Measurements from ENCODE around the gene PVALEF.
A peak's percentile ranks its signal among the peaks of the same experiment; 100 is the strongest.
"Not testable (repeated sequence)": the region's sequence is repeated elsewhere in the genome, so short reads cannot be mapped to it uniquely, and the experiment has no call there.

Gene PVALEF

DNA sequence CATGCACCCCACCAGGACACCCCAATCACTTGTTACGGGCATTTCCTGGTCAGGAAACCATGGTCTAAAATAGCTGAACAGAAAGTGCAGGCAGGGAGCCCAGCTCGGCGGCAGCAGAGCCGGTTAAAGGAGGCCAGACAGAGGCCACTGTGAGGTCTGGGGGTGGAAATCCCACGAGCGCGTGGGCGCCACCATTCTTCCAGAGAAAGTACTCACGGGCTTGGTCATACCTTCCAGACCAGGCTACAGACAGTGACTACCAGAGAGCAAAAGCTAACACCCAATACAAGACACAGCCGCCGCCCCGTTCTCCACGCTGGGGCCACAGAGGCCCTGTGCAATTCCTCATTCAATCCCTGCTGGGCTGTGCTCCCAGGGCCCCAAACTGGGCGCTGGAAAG is 45.6 kb downstream of the PVALEF start:
- no peak for DNase-seq (ENCODE audit: low read depth in 2 of 3, low spot score in 1 of 3)

DNA sequence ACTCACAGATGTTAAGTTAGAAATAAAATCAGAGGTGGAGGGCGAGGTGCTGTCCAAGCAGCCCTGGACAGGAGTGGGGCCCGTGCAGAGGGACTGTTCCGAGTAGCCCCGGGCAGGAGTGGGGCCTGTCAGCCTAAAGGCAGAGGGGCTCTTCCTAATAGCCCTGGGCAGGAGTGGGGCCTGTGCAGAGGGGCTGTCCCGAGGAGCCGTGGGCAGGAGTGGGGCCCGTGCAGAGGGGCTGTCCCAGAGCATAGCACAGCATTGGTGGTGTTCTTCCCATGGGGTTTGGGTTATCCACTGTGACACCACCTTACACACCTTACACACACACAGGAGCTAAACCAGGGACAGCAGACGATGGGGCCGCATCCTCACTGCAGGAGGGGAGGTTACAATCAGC is 47.1 kb downstream of the PVALEF start:
- no peak for DNase-seq (ENCODE audit: low read depth in 2 of 3, low spot score in 1 of 3)

DNA sequence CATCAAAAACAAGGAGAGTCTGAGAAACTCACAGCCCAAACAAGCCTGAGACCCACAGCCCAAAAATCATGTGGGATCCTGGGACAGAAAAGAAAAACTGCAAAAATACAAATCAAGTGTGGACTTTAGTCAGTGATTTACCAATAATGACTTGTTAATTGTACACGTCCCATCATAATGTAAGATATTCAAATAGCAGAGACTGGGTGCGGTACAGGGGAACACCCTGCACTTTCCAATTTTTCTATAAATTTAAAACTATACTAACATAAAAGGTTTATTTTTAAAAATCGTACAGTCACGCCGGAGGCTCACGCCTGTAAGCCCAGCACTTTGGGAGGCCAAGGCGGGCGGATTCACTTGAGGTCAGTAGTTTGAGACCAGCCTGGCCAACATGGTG is 48.7 kb downstream of the PVALEF start:
- DNase-seq (ENCODE audit: low read depth in 2 of 3, low spot score in 1 of 3), result no peak

DNA sequence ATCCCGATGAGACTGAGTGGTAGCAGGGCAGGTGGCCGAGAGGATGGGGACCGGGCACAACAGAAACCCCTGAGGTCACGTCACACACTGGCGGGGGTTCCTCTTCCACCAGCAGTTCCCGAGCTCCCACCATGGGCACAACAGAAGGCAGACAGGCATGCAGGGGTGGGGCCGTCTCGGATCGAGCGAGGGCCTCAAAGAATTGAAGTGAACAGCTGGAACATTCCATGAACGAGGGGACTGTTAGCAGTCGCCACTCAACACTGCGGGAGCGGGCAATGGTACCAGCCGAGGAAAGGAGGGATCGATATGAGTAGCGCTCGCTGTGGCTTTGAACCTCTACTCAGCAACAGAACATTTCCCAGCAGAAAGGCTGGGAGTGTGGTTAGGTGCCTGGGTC is 52.2 kb downstream of the PVALEF start:
- DNase-seq (ENCODE audit: low read depth in 2 of 3, low spot score in 1 of 3), result no peak

DNA sequence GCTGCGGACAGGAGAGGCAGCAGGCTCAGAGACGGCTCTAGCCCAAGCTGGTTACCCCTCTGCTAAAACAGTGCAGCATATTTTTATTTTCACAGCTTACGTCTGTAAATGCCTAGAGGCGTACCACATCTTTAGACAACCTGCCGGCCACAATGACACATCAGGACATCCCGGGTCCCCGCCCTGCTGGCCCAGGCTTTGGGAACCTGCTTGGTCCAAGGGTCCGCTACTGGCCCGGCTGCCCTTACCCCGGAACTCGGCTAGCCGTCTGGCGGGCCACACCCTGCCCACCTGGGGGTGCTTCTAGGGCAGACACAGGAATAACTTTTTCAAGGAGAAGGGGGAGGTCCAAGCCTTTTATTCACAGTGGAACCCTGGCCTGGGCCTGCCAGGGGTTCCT is 53.2 kb downstream of the PVALEF start:
- no peak for DNase-seq (ENCODE audit: low read depth in 2 of 3, low spot score in 1 of 3)

DNA sequence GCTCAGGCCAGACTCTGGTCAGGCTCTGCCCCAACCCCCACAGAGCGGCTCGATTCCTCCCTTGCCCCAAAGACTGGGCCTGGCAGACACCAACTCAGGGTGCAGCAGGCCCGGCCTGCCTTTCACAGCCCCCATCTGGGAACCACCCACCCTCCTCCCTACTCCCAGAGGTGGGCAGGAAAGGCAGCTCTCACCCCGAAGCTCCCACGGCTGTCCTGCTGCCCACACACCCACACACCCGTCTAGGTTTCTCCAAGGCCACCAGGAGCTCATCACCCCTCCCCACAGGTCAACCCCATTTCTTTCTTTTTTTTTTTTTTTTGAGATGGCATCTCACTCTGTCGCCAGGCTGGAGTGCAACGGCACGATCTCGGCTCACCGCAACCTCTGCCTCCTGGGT is 53.7 kb downstream of the PVALEF start:
- no peak for DNase-seq (ENCODE audit: low read depth in 2 of 3, low spot score in 1 of 3)

DNA sequence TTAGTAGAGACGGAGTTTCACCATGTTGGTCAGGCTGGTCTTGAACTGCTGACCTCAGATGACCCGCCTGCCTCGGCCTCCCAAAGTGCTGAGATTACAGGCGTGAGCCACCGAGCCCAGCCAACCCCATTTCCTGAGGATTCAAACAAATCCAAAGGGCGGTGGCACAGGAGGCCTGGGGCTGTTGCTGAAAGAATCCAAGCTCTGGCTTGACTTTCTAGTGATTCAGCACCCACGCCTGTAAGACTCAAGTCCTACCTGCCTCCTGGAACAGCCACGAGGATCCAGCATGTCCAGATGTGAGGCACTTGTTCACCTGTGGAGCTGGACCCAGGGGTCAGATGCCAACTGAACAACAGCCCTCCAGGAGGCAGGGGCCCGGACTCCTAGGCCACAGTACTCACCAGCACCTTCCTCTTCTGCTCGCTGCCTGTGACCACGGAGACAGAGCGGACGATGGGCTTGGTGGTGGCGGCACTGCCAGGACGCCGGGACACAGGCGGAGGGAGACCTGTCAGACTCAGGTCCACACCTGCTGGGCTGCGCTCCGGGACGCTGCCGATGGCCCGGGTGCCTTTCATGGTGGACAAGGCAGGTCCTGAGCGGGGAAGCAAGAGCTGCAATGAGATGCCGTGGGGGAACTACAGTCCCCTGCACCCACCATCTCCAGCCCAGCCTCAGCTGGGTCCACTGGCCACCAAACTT is 54.3 kb downstream of the PVALEF start:
- DNase-seq (ENCODE audit: low read depth in 2 of 3, low spot score in 1 of 3), result no peak

DNA sequence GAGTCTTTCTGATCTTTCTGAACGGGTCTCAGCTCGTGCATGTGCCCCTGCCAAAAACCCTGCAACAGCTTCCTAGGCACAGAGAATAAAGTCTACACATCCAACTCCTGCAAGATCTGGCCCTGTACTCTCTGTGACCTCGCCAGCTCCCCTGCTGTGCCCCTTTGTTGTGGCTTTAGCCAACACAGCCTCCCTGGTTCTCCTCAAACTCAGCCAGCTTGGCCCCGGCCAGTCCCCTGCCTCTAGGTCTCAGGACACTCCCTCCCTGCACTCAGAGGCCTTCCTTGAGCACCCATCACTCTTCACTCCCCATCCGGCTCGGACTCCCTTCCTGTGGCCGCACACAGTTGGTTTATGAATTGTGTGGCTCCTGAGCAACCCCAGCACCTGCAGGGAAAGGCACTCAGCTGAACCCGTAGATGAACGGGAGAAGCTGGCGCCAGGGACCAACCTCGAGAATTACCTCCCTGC is 56.1 kb downstream of the PVALEF start:
- DNase-seq (ENCODE audit: low read depth in 2 of 3, low spot score in 1 of 3), result no peak

DNA sequence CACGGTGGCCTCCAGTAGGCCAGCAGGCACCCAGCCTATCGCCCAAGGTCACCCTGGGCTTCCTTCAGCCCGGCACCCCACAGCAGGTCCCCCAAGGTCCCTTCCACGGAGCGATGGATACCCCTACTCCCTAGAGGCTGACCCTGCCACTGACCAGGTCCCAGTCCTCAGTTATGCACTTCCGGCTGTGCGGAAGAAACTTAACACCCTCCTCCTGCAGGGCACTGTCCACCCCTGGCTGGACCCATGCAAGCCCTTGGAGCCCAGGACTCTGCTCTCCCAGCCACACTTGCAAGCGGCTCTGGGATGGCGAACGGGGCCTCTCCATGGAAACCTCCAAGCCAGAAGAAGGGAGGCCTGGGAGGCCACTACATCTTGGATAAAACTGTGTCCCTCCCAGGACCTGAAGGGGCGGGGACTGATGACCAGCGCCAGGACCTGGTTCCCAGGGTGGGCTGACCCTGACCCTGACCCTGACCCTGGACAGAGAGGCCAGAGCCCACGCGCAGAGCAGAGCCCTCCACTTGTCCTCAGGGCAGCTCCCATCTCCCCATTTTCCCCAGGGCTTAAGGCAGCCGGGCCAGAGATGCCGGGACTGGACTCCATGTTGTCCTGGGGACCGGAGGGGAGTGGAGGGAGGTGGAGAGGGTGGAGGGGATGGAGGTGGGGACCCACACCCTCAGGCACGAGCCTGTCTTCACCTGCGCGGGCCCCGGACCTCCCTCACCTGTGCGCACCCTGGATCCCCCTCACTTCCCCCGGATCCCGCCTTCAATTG is 56.7 kb downstream of the PVALEF start:
- no peak for DNase-seq (ENCODE audit: low read depth in 2 of 3, low spot score in 1 of 3)

DNA sequence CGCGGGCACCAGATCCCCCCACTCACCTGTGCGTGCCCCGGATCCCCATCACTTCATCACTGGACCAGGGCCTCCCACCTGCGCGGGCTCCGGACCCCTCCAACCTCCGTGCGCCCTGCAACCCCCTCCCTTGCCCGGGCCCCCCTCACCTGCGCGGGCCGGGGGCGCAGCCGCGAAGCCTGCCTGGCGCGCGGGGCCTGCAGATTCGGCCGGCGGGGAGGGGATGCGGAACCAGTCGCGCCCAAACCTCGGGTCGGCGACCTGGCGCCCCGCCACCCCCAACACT is 57.3 kb downstream of the PVALEF start:
- DNase-seq (ENCODE audit: low read depth in 2 of 3, low spot score in 1 of 3), result no peak

DNA sequence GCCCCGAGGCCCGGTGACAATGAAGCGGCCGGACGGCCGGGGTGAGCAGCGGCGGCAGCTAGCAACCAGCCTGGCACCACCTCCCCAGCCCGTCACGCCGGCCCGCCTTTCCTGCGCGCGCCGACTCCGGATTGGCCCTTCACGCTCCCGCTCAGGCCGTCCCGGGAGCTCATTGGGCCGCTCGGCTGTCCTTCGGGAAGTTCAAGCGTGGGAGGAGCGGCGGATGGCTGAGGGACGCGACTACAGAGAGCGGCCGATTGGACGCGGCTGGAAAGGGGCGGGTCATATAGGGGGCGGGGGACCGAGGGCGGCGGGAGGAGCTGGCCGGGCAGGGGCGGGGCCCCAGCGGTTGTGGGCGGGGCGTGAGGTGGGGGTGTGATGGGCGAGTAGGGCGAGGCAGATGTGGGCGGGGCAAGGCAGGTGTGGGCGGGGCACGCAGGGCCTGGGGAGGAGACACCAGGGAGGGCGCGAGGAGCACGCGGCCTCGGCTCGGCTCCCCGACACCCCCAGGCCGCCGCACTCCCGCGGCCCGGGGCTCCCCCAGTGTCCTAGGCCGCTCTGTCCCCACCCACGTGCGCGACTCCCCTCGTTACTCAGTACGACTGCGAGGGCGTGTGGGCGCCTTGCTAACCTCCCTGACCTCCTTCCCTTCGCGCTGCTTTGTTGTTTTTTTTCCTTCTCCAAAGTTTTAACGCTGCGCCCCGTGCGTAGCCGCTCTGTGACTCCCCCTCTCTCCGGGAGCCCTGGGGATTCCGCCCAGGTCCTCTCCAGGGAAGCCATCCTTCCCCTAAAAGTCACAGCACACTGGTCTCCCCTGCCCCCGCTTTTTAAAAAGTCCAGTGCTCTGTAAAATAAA is 57.8 kb downstream of the PVALEF start, which contains the start of gene CEP131:
CEP131 (minus strand) TSS at position 60 of the 856 bp plus-strand sequence. CDS start 2,909 bp downstream, outside the sequence.
- DNase-seq (ENCODE audit: low read depth in 2 of 3, low spot score in 1 of 3), result peak; percentile 99 to 100 (median 99)

DNA sequence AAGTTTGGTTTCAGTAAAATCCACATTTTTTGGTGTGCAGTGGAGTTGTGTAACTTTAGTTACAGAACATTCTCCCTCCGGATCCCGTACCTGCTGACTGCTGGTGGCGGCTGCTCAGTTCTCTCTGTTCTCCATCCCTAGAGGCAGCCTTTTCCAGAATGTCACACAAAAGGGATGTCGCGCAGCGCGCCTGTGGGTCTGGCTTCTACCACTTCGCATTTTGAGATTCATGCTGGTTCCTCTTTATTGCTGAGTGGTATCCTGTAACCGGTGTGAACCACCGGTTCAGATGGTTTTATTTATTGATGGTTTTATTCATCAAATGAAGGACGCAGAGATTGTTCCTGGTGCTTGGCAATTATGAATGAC is 58.4 kb downstream of the PVALEF start:
- no peak for DNase-seq (ENCODE audit: low read depth in 2 of 3, low spot score in 1 of 3)

DNA sequence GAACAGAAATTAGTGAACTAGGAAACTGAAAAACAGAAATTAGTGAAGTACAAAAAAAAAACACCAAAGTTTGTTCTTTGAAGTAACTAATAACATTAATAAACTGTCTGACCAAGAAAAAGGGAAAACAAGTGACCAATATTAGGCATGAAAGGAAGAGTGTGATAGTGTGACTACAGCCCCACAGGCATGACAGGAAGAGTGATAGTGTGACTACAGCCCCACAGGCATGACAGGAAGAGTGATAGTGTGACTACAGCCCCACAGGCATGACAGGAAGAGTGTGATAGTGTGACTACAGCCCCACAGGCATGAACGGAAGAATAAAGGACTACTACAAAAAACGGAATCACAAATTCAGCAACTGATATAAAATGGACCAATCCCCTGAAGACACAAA is 62.3 kb downstream of the PVALEF start:
- DNase-seq (ENCODE audit: low read depth in 2 of 3, low spot score in 1 of 3), result not testable (repeated sequence)

DNA sequence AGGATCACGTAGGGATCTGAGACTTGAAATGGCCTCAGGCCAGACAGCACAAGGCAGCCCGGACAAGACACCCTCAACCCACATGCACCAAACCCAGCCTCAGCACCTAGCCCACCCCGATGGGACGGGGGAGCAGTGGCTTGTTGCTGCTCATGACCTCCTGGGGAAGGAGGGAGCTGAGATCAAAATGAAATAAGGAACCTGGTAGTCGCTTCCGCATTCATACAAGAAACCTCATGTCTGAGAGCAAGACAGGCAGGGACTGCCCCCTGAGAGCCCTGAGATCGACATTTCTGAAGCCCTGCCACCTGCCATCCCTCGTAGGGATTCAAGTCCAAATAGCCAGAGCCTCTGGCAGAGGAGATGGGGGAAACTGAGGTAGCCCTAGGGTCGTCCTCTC is 63.1 kb downstream of the PVALEF start:
- no peak for DNase-seq (ENCODE audit: low read depth in 2 of 3, low spot score in 1 of 3)

DNA sequence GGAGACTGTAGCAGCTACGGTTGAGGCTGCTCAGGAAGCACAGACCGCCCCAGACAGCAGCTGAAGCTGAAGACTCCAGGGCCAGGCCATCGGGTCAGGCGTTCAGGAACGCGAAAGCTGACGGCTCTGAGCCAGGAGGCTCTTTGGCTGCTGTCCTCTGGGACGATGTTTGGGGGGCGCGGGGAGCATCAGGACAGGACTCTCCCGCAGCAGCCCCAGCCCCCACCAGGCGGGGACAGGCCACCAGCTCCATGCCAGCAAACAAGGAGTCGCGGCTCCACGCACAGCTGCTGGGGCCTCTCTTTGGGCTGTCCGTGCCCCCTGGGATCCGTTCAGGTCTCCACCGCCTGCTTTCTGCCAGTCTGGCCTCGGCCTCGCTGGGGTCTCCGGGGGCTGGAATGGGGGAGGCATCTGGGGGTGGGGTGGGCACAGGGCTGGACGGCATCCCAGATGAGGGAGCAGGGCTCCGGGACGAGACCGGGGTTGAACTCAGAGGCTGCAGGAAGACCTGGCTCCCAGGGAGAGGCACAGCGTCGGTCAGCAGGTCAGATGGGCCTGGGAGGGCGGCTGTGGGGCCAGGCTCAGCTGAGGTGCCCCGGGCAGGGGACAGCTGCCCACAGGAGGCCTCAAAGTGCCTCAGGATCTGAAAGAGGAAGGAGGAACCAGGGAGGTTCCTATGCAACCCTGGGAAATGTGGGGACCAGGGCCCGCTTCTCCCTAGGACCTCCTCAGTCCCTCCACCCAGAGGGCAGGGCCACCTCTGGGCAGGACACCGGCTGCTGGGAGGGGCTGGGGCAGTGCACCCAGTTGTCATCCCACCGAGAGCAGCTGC is 63.7 kb downstream of the PVALEF start:
- DNase-seq (ENCODE audit: low read depth in 2 of 3, low spot score in 1 of 3), result no peak

DNA sequence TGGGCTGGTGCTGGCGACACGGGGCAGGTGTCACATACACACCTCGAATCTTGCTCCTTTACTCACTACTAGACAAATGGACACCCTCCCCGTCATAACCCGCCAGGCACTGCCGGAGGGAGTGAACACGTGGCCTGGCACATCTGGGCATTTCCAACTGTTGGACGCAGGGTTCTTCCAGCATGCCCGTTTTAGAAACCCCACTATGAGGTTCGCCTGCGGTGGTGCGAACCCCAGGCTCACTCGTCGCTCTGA is 64.3 kb downstream of the PVALEF start:
- no peak for DNase-seq (ENCODE audit: low read depth in 2 of 3, low spot score in 1 of 3)

DNA sequence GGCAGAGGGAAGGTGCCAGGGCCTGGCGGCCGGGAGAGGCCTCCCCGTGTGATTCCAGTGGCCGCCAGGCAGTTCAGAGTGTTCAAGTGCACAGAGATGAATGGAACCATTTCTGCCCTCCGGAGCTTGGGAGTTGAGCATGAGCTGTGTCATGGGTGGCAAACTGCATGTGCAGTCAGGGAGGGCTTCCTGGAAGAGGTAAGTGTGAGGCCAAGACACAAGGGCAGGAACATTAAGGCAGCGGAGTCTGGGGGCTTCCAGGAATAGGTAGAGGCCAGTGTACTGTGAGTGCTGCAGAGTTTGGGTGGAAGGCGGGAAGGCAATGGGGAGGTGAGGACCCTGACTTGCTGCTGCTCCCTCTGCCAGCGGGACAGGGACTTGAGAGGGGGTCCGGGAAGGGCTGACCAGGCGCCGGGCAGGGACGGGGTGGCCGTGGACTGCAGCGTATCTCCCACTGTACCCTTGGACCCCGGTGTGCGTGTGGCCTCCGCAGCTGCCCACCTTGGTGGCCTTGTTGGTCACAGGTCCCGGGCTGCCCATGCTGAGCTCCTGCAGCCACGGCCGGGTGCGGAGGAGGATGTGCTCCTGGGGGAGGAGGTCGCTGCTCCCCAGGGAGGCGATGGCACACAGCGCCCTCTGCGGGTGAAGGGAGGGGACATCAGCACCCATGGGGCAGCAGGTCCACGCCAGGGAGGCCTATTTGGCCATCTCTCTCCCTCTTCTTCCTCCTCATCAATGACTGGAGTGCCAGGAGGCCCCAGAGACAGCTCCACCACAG is 64.9 kb downstream of the PVALEF start:
- no peak for DNase-seq (ENCODE audit: low read depth in 2 of 3, low spot score in 1 of 3)

DNA sequence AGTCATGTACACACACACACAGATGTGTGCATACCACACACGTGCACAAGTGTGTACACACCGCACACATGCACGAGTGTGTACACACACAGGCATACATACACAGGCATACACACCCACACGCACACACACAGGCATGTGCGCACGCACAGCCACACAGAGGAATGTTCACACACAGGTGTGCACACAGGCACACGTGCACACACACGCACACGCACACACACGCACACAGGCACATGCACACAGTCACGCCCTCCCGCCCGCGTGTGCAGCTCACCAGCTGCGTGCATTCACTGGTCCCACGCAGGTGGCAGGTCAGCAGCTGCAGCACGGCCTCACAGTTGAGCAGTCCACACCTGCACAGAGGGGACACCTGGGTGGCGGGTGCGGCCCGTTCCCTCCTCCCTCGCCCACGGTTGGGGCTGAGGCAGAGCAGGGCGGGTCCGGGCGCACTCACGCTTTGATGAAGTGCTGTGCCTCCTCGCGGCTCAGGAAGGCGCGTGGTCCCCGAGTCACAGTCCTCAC is 65.9 kb downstream of the PVALEF start:
- DNase-seq (ENCODE audit: low read depth in 2 of 3, low spot score in 1 of 3), result no peak

DNA sequence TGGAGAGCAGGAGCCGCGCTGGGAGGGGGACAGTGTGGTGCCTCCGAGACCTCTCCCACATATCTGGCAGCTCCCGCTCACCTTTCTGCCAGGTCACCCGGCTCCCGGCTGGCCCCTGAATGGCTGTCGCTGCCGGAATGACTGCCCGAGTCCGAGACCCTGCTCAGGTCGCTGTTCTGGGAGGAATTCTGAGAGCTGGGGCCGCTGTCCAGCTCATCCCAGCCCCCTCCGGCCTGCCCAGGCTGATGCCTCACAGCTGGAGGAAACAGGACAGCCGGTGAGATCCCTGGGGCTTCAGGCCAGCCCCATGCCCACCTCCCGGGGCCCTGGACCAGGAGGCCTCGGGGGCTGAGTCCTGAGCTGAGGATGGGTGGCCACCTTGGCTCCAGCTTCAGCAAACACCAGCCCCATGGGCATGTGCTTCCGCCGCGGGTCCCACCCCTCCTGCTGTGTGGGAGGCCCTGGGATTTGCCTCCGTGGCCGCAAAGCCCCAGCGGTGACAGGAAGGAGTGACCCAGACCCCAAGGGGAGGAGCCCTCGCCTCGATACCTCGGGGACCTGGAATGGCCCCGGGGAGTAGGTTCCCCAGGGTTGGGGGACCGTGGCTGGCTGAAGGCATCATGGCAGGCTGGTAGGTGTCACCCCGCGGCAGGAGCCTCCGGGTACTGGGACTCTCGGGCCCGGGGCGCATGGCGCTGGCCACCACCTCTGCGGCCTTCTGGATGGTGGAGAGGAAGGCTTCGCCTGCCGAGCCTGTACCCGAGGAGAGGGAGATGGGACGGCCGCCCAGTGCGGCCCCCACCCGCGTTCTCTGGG is 66.7 kb downstream of the PVALEF start:
- no peak for DNase-seq (ENCODE audit: low read depth in 2 of 3, low spot score in 1 of 3)

Measured in stimulated activated CD4-positive, alpha-beta T cell treated with anti-CD3 and anti-CD28 coated beads, Interleukin-12 subunit alpha, Interleukin-12 subunit beta, amount 100 ng/mL, for 48 hours (primary cell).